Esophagus (tissue), 2 donors: ENCODE data around the gene ITGA11. TPM values are rescaled to one million over a fixed set of nuclear protein-coding genes. Genes with fewer than 3 reads are reported as not detected.

ENCODE experiments used
- H3K27ac ChIP-seq, 2 donors: one replicate each; pipeline ENCODE4 v1.5.1; 2013; ENCODE audit warnings: low read depth in 2 of 2, mild to moderate bottlenecking in 2 of 2, inconsistent platforms in 1 of 2, low read length in 1 of 2, moderate library complexity in 1 of 2
- H3K27me3 ChIP-seq, 2 donors: one replicate each; pipeline ENCODE4 v1.6.1; 2013; ENCODE audit warnings: low read length in 2 of 2, control low read depth in 1 of 2, mild to moderate bottlenecking in 1 of 2; ENCODE audit not compliant: insufficient read depth in 2 of 2, control insufficient read depth in 1 of 2
- H3K36me3 ChIP-seq, 2 donors: one replicate each; pipeline ENCODE4 v1.6.1; 2013; ENCODE audit warnings: low read length in 1 of 2; ENCODE audit not compliant: control insufficient read depth in 2 of 2, insufficient read depth in 2 of 2
- H3K4me1 ChIP-seq, 2 donors: one replicate each; pipeline ENCODE4 v1.6.1; 2013; ENCODE audit warnings: low read length in 1 of 2; ENCODE audit not compliant: control insufficient read depth in 2 of 2, insufficient read depth in 2 of 2
- H3K4me3 ChIP-seq, 2 donors: one replicate each; pipeline ENCODE4 v1.5.1; 2013; ENCODE audit warnings: low read length in 2 of 2, mild to moderate bottlenecking in 2 of 2, low read depth in 1 of 2, moderate library complexity in 1 of 2
- H3K9me3 ChIP-seq, 2 donors: one replicate each; pipeline ENCODE4 v1.6.1; 2013; ENCODE audit warnings: mild to moderate bottlenecking in 2 of 2, low read depth in 1 of 2, low read length in 1 of 2, moderate library complexity in 1 of 2; ENCODE audit not compliant: control insufficient read depth in 2 of 2, insufficient read depth in 1 of 2
- WGBS, 2 donors: extraction: QIAGEN DNeasy Blood & Tissue Kit; methylation state at CpG; one replicate each; pipeline ENCODE4 v1.1.7; 2013; 5-methylcytosine and 5-hydroxymethylcytosine counted together
- polyA plus RNA-seq, 2 donors: library from polyadenylated mRNA; stranded (reverse); fragments of 200-250 nt; gene quantifications; one replicate each; pipeline ENCODE4 v1.2.3, GENCODE V29; 2013
- donor health status: healthy with polysubstance abuse.
- donor health status: Bipolar disorder and iron deficiency.

The ITGA11 gene
- polyA plus RNA-seq, 2 donors = 0.14 to 0.45 TPM

DNA sequence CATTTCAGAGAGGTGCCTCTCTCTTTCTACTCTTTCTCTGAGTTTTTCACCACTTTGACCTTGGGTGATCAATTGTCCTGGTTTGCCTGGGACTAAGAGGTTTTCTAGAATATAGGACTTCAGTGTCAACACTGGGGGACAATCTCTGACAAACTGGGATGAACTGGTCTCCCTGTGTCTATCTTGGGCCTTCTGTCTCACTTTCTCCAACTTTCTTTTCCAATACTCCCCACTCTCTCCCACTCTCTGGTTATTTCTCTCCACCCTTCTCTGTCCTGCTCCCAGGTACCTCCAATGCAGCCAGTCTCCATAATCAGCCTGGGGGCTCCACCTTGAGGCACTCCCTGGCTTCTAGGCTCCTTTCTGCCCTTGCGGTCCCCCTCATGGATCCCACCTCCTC, 4.7 kb upstream of the ITGA11 start:
- WGBS, 2 donors = 86 to 94% methylated on average over 1 of the region's 1 CpG

GRCh38 chr15:68435966-68436365, 4.0 kb upstream of the ITGA11 start:
- Histone ChIP-seq H3K27me3 (no peaks in the 10 kb centered on the region), H3K9me3 (no peaks in the 10 kb centered on the region), H3K4me1 (peaks cover 0 to 8% of the 10 kb centered on the region in 2 donors), H3K27ac (no peak overlapping the region), H3K4me3 (no peak overlapping the region), H3K36me3 (no peaks in the 10 kb centered on the region)
- 87% methylated on average over 3 of the region's 3 CpGs for WGBS, 2 donors

More for the DNA sequence above, 4.7 kb upstream of the ITGA11 start:
- H3K4me1 ChIP-seq = peaks cover 0 to 2% of the 10 kb centered on the region in 2 donors
- no peak overlapping the region for H3K27ac ChIP-seq
- no peaks in the 10 kb centered on the region for H3K9me3 ChIP-seq
- no peaks in the 10 kb centered on the region for H3K36me3 ChIP-seq
- no peak overlapping the region for H3K4me3 ChIP-seq
- H3K27me3 ChIP-seq = no peaks in the 10 kb centered on the region

- no peaks in the 10 kb centered on the region for H3K27me3 ChIP-seq
- no peak overlapping the region for H3K27ac ChIP-seq
- no peak overlapping the region for H3K4me3 ChIP-seq
- H3K4me1 ChIP-seq = peaks cover 0 to 8% of the 10 kb centered on the region in 2 donors
- no peaks in the 10 kb centered on the region for H3K9me3 ChIP-seq
- 79 to 87% methylated on average over 6 of the region's 6 CpGs for WGBS, 2 donors
- H3K36me3 ChIP-seq = no peaks in the 10 kb centered on the region
These were observed 2.1 kb upstream of the ITGA11 start for GRCh38 chr15:68434021-68434420.

DNA sequence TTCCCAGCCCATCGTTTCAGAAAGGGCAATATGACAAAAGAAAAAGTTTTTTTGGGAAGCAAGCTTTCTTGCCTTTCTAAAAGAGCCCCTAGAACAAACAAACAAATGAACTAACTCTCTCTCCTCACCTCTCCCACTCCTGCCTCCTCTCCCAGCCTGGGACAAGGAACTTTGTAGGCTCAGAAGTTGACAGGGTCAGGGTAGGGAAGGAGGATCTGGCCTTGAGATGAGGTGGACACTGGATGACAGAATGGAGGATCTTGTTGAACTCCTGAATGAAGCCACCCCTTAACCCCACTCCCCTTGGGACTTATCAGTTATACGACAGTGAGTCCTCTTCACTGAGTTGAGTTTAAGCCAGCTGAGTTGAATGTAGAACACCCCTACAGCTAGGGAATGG, 1.6 kb upstream of the ITGA11 start:
- no peaks in the 10 kb centered on the region for H3K9me3 ChIP-seq
- no peaks in the 10 kb centered on the region for H3K27me3 ChIP-seq
- no peaks in the 10 kb centered on the region for H3K36me3 ChIP-seq
- peaks cover 0 to 8% of the 10 kb centered on the region in 2 donors for H3K4me1 ChIP-seq
- H3K4me3 ChIP-seq = no peak overlapping the region
- H3K27ac ChIP-seq = no peak overlapping the region
- 57 to 63% methylated on average over 2 of the region's 2 CpGs for WGBS, 2 donors

GRCh38 chr15:68432441-68433064, 590 bp upstream of the ITGA11 start:
- Histone ChIP-seq H3K27me3 (no peaks in the 10 kb centered on the region), H3K4me3 (no peak overlapping the region), H3K36me3 (no peaks in the 10 kb centered on the region), H3K4me1 (peaks cover 0 to 8% of the 10 kb centered on the region in 2 donors), H3K27ac (no peak overlapping the region), H3K9me3 (no peaks in the 10 kb centered on the region)
- WGBS, 2 donors = 62 to 63% methylated on average over 13 of the region's 13 CpGs

- Histone ChIP-seq H3K27me3 (no peaks in the 10 kb centered on the region), H3K36me3 (no peaks in the 10 kb centered on the region), H3K27ac (no peak overlapping the region), H3K4me1 (peaks cover 0 to 8% of the 10 kb centered on the region in 2 donors), H3K9me3 (no peaks in the 10 kb centered on the region), H3K4me3 (peak overlapping the region; percentile 12 to 25)
- WGBS, 2 donors = 3% methylated on average over 48 to 69 of the region's 69 CpGs
These were observed 749 bp downstream of the ITGA11 start for GRCh38 chr15:68431037-68431791.

DNA sequence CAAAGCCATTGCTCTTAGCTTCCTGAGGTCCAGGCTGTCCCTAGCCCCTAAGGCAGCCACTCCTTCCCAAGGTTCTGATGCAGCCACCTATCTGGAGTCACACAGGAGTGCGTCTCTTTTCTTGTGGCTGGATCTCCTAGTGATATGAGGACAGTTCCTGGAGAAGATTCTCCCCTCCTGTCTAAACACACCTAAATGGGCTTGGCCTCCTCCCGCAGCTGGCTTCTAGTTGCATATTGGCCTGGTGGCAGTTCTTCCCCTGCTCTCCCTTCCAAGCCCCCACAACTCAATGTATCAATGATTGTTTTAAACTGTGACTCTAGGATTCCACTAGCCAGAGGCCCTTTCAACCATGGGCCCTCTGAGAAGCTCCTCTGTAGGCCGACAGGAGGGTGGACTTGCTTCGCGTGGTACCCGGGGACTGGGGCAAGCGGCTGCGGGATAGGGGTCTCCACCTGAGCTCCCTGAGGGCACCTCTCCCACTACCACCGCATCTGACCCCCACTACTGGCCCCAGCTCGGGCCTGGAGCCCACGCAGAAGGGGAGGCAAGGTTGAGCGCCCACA, 1.4 kb downstream of the ITGA11 start:
- no peaks in the 10 kb centered on the region for H3K27me3 ChIP-seq
- no peak overlapping the region for H3K27ac ChIP-seq

GRCh38 chr15:68429691-68430470, 2.1 kb downstream of the ITGA11 start:
- Histone ChIP-seq H3K36me3 (no peaks in the 10 kb centered on the region), H3K9me3 (no peaks in the 10 kb centered on the region), H3K27ac (no peak overlapping the region), H3K27me3 (no peaks in the 10 kb centered on the region), H3K4me3 (no peak overlapping the region), H3K4me1 (peaks cover 0 to 8% of the 10 kb centered on the region in 2 donors)
- 88 to 90% methylated on average over 5 of the region's 5 CpGs for WGBS, 2 donors

More for the DNA sequence above, 1.4 kb downstream of the ITGA11 start:
- no peaks in the 10 kb centered on the region for H3K36me3 ChIP-seq
- no peak overlapping the region for H3K4me3 ChIP-seq
- H3K4me1 ChIP-seq = peaks cover 0 to 8% of the 10 kb centered on the region in 2 donors
- no peaks in the 10 kb centered on the region for H3K9me3 ChIP-seq
- 62 to 66% methylated on average over 12 of the region's 12 CpGs for WGBS, 2 donors

- Histone ChIP-seq H3K4me1 (peaks cover 0 to 8% of the 10 kb centered on the region in 2 donors), H3K27ac (no peak overlapping the region), H3K9me3 (no peaks in the 10 kb centered on the region), H3K4me3 (no peak overlapping the region), H3K36me3 (no peaks in the 10 kb centered on the region), H3K27me3 (no peaks in the 10 kb centered on the region)
- WGBS, 2 donors = 73 to 93% methylated on average over 2 of the region's 2 CpGs
These were observed 3.5 kb downstream of the ITGA11 start for GRCh38 chr15:68428431-68428940.
